HCT116 (cell line): ENCODE measurements around the gene GPR171. TPM values are rescaled to one million over a fixed set of nuclear protein-coding genes. Genes with fewer than 3 reads are reported as not detected.

Experiments
- ATAC-seq: fragments of 200-7000 bp; cut with Tn5 transposase; 2 replicates; pipeline ENCODE4 v1.9.1; 2020; ENCODE audit warnings: mild to moderate bottlenecking, moderate library complexity
- BruUV-seq: library from RNA; stranded (reverse); fragments of 400-500 nt; replicated peaks from 2 replicates; lab custom pipeline; 2021; lab: Mats Ljungman, UMichigan
- CTCF ChIA-PET: fragments of 300-600 bp; sonication (Branson Sonifier 250); formaldehyde crosslinking; loops from one replicate; lab custom pipeline; 2021; ENCODE audit warnings: antibody characterized with exemption; lab: Charles Lee
- POLR2A ChIA-PET: fragments of 300-600, 350-600 bp; sonication (Branson Sonifier 250); formaldehyde crosslinking; loops from one replicate; lab custom pipeline; 2021; ENCODE audit warnings: antibody characterized with exemption; lab: Charles Lee
- RAD21 ChIA-PET, 2 experiments: fragments of 300-600 bp; sonication (Branson Sonifier 250); formaldehyde crosslinking; loops; one replicate each; lab custom pipeline; 2023; ENCODE audit warnings: low total read pairs in 2 of 2; ENCODE audit not compliant: uncharacterized antibody in 2 of 2, unreplicated experiment in 2 of 2, low non-redundant PET in 1 of 2; lab: Charles Lee
- DNase-seq: peaks from one replicate; pipeline ENCODE4 v3.0.0-alpha.2; 2010; ENCODE audit warnings: low read depth, low spot score
- H2AFZ ChIP-seq: fragments of 200-600 bp; shearing (Covaris generic), sonication (generic); 2 replicates; pipeline ENCODE4 v1.6.1; 2017; ENCODE audit warnings: low read depth, mixed run types, mixed read lengths, antibody characterized with exemption, low read length; ENCODE audit not compliant: poor library complexity, severe bottlenecking
- H3K27ac ChIP-seq: 2 replicates; pipeline ENCODE4 v1.5.1; 2012; ENCODE audit warnings: low read depth, low read length
- H3K27me3 ChIP-seq: fragments of 200-600 bp; sonication (generic); 2 replicates; pipeline ENCODE4 v1.6.1; 2016; ENCODE audit warnings: mixed run types, low read length, mixed read lengths; ENCODE audit not compliant: insufficient read depth
- H3K36me3 ChIP-seq, 2 experiments: fragments of 200-500 bp in 1 of 2; fragments of 200-600 bp in 1 of 2; sonication (Bioruptor generic) in 1 of 2; sonication (generic) in 1 of 2; 2 replicates each; pipeline versions ENCODE4 v1.5.1 to v1.6.1; 2014 to 2016; ENCODE audit warnings: low read length in 2 of 2, inconsistent platforms in 1 of 2, mixed read lengths in 1 of 2, mixed run types in 1 of 2; ENCODE audit not compliant: insufficient read depth in 2 of 2, control insufficient read depth in 1 of 2
- H3K4me1 ChIP-seq, 2 experiments: fragments of 200-600 bp in 1 of 2; sonication (generic) in 1 of 2; 2 replicates each; pipeline versions ENCODE4 v1.5.1 to v1.6.1; 2012 to 2017; ENCODE audit warnings: low read length in 2 of 2, inconsistent platforms in 1 of 2, mild to moderate bottlenecking in 1 of 2, mixed read lengths in 1 of 2, mixed run types in 1 of 2, moderate library complexity in 1 of 2; ENCODE audit not compliant: insufficient read depth in 2 of 2, control insufficient read depth in 1 of 2
- H3K4me2 ChIP-seq: fragments of 200-600 bp; sonication (generic); 2 replicates; pipeline ENCODE4 v1.6.1; 2017; ENCODE audit warnings: mixed run types, low read length, mixed read lengths
- H3K4me3 ChIP-seq, 2 experiments: fragments of 200-600 bp in 1 of 2; sonication (generic) in 1 of 2; replicated peaks in 1 of 2; 2 replicates each; pipeline ENCODE4 v1.5.1; 2011 to 2016; ENCODE audit warnings: low read length in 2 of 2, control low read depth in 1 of 2, low read depth in 1 of 2, mild to moderate bottlenecking in 1 of 2, mixed read lengths in 1 of 2, mixed run types in 1 of 2
- H3K79me2 ChIP-seq: fragments of 200-600 bp; sonication (generic); 2 replicates; pipeline ENCODE4 v1.6.1; 2017; ENCODE audit warnings: mild to moderate bottlenecking, mixed run types, low read length, moderate library complexity, mixed read lengths; ENCODE audit not compliant: insufficient read depth
- H3K9ac ChIP-seq: fragments of 200-600 bp; sonication (generic); 2 replicates; pipeline ENCODE4 v1.6.1; 2016; ENCODE audit warnings: low read length, mixed read lengths
- H3K9me2 ChIP-seq: fragments of 200-600 bp; sonication (generic), shearing (Covaris generic); 2 replicates; pipeline ENCODE4 v1.6.1; 2017; ENCODE audit warnings: mixed run types, mild to moderate bottlenecking, moderate library complexity; ENCODE audit not compliant: insufficient read depth
- H3K9me3 ChIP-seq, 2 experiments: fragments of 200-500 bp in 1 of 2; fragments of 200-600 bp in 1 of 2; sonication (Bioruptor generic) in 1 of 2; sonication (generic) in 1 of 2; 2 replicates each; pipeline ENCODE4 v1.6.1; 2014 to 2017; ENCODE audit warnings: low read length in 2 of 2, mixed read lengths in 2 of 2, inconsistent platforms in 1 of 2, low read depth in 1 of 2, mild to moderate bottlenecking in 1 of 2, mixed run types in 1 of 2, moderate library complexity in 1 of 2; ENCODE audit not compliant: control insufficient read depth in 1 of 2, insufficient read depth in 1 of 2
- H4K20me1 ChIP-seq: fragments of 200-600 bp; sonication (generic), shearing (Covaris generic); 2 replicates; pipeline ENCODE4 v1.6.1; 2017; ENCODE audit warnings: mixed run types, mild to moderate bottlenecking, moderate library complexity; ENCODE audit not compliant: insufficient read depth
- CEBPB ChIP-seq: IDR thresholded peaks from 2 replicates; pipeline ENCODE4 v1.6.1; 2012; ENCODE audit warnings: low read depth
- CTCF ChIP-seq, 3 experiments: fragments of 200-600 bp in 1 of 3; sonication (generic) in 1 of 3; IDR thresholded peaks in 2 of 3; conservative IDR thresholded peaks in 1 of 3; 2 replicates each; pipeline ENCODE4 v1.5.1; 2012 to 2017; ENCODE audit warnings: low read depth in 2 of 3, low read length in 2 of 3, antibody characterized with exemption in 1 of 3, borderline replicate concordance in 1 of 3, control low read depth in 1 of 3, mild to moderate bottlenecking in 1 of 3, mixed read lengths in 1 of 3, mixed run types in 1 of 3, moderate library complexity in 1 of 3; ENCODE audit not compliant: insufficient read depth in 1 of 3
- EGR1 ChIP-seq: IDR thresholded peaks from 2 replicates; pipeline ENCODE4 v1.6.1; 2012; ENCODE audit warnings: low read depth
- ELF1 ChIP-seq: IDR thresholded peaks from 2 replicates; pipeline ENCODE4 v1.6.1; 2012; ENCODE audit warnings: low read depth, borderline replicate concordance
- EZH2 ChIP-seq: fragments of 200-600 bp; sonication (generic); IDR thresholded peaks from 2 replicates; pipeline ENCODE4 v1.6.1; 2017; ENCODE audit warnings: antibody characterized with exemption, mixed run types
- EZH2phosphoT487 ChIP-seq: fragments of 200-600 bp; IDR thresholded peaks from 2 replicates; pipeline ENCODE4 v1.6.1; 2018; ENCODE audit warnings: antibody characterized with exemption, borderline replicate concordance
- POLR2A ChIP-seq: IDR thresholded peaks from 2 replicates; pipeline ENCODE4 v1.7.0; 2011; ENCODE audit warnings: borderline replicate concordance; ENCODE audit not compliant: insufficient read depth, insufficient read length; ENCODE audit errors: extremely low read depth
- POLR2AphosphoS5 ChIP-seq: IDR thresholded peaks from 2 replicates; pipeline ENCODE4 v1.6.1; 2011; ENCODE audit warnings: mild to moderate bottlenecking, low read depth, low read length, moderate library complexity
- RAD21 ChIP-seq: IDR thresholded peaks from 2 replicates; pipeline ENCODE4 v1.6.1; 2012; ENCODE audit warnings: low read depth, mild to moderate bottlenecking
- REST ChIP-seq: IDR thresholded peaks from 2 replicates; pipeline ENCODE4 v1.6.1; 2012; ENCODE audit warnings: low read depth
- SIN3A ChIP-seq: IDR thresholded peaks from 2 replicates; pipeline ENCODE4 v1.6.1; 2012; ENCODE audit warnings: low read depth
- SP1 ChIP-seq: IDR thresholded peaks from 2 replicates; pipeline ENCODE4 v1.6.1; 2012; ENCODE audit warnings: low read depth
- SRF ChIP-seq: IDR thresholded peaks from 2 replicates; pipeline ENCODE4 v1.6.1; 2012; ENCODE audit warnings: low read depth
- TCF7L2 ChIP-seq: IDR thresholded peaks from 2 replicates; pipeline ENCODE4 v1.7.0; 2011; ENCODE audit warnings: borderline replicate concordance, inconsistent platforms; ENCODE audit not compliant: insufficient read depth, insufficient read length; ENCODE audit errors: extremely low read depth
- YY1 ChIP-seq: IDR thresholded peaks from 2 replicates; pipeline ENCODE4 v1.6.1; 2011; ENCODE audit warnings: low read length, low read depth, moderate library complexity, mild to moderate bottlenecking; ENCODE audit not compliant: insufficient replicate concordance; ENCODE audit errors: extremely low read depth
- ZBTB33 ChIP-seq: IDR thresholded peaks from 2 replicates; pipeline ENCODE4 v1.6.1; 2011; ENCODE audit warnings: mild to moderate bottlenecking, low read length, moderate library complexity; ENCODE audit not compliant: insufficient replicate concordance; ENCODE audit errors: extremely low read depth
- ZFX ChIP-seq: fragments of 450-650 bp; IDR thresholded peaks from 2 replicates; pipeline ENCODE4 v1.6.1; 2017
- ZNF274 ChIP-seq: fragments of 200-500 bp; sonication (Bioruptor generic); IDR thresholded peaks from 2 replicates; pipeline ENCODE4 v1.6.1; 2014; ENCODE audit warnings: mild to moderate bottlenecking, low read depth, low read length, inconsistent platforms
- intact Hi-C: fragments of 100-400 bp; cut with micrococcal nuclease; formaldehyde crosslinking; loops from 2 replicates; pipeline ENCODE4 v1.10.0; 2022
- total RNA-seq: library from RNA; stranded (reverse); gene quantifications from one replicate; pipeline ENCODE4 v1.2.1, GENCODE V29; 2021; ENCODE audit not compliant: unreplicated experiment
- TF ChIP-seq, protein P1 (sequence below): IDR thresholded peaks from 2 replicates; pipeline ENCODE4 v1.6.1; 2012

Gene GPR171
- total RNA-seq, 1 experiment from 2014 or later, result not detected

GRCh38 chr3:151234825-151235224, 31.8 kb upstream of the GPR171 start:
- no peak overlapping the region for H3K4me3 ChIP-seq
- H2AFZ ChIP-seq, result no peak overlapping the region
- H3K9ac ChIP-seq, result no peak overlapping the region
- ChIA-PET CTCF (no interaction called here), RAD21 (no interaction called here), POLR2A (no interaction called here)
- no peaks in the 10 kb centered on the region for H3K9me2 ChIP-seq
- H3K36me3 ChIP-seq, result no peaks in the 10 kb centered on the region
- no TSS peak for BruUV-seq
- TF ChIP-seq ZNF274 (no peak), POLR2A (no peak), RAD21 (no peak), CTCF (IDR thresholded peaks at IDR 0.05 in 2 of 3, conservative IDR thresholded peaks at IDR 0.05 in 1 of 3; ENCODE audit: borderline replicate concordance in 1 of 3, insufficient read depth in 1 of 3, low read depth in 2 of 3, low read length in 2 of 3) (no peak), SRF (no peak), REST (no peak), ZFX (no peak), ZBTB33 (no peak), SIN3A (no peak), EZH2phosphoT487 (no peak), SP1 (no peak), TCF7L2 (no peak), YY1 (no peak), EZH2 (no peak), POLR2AphosphoS5 (no peak), ELF1 (no peak), EGR1 (no peak), CEBPB (no peak)
- TF ChIP-seq, protein P1, sequence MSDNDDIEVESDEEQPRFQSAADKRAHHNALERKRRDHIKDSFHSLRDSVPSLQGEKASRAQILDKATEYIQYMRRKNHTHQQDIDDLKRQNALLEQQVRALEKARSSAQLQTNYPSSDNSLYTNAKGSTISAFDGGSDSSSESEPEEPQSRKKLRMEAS, result no peak
- no peaks in the 10 kb centered on the region for H4K20me1 ChIP-seq
- no peak overlapping the region for H3K27ac ChIP-seq
- DNase-seq (no peak), ATAC-seq (no peak)
- H3K27me3 ChIP-seq, result no peaks in the 10 kb centered on the region
- intact Hi-C loops, result no loop called here
- no peak overlapping the region for H3K4me2 ChIP-seq
- H3K4me1 ChIP-seq, result no peaks in the 10 kb centered on the region
- no peaks in the 10 kb centered on the region for H3K79me2 ChIP-seq
- H3K9me3 ChIP-seq, result no peaks in the 10 kb centered on the region
